Measurements from ENCODE around the gene COIL. TPM values are rescaled to one million over a fixed set of nuclear protein-coding genes. Genes with fewer than 3 reads are reported as not detected.

COIL gene
- total RNA-seq, 1 experiment from 2014 or later, result 20.7 TPM

Other genes starting within 250 kb of the COIL start
- gene C17orf67, start 127.1 kb downstream of the COIL start, total RNA-seq (2014; rRNA removed; shearing (Covaris generic)), result 0.32 and 0.50 TPM in 2 replicates
- 9.1 and 9.8 TPM in 2 replicates for gene DGKE, start 126.9 kb downstream of the COIL start, total RNA-seq (2014; rRNA removed; shearing (Covaris generic))
- gene TRIM25, start 47.0 kb downstream of the COIL start, total RNA-seq (2014; rRNA removed; shearing (Covaris generic)), result 42.3 and 58.9 TPM in 2 replicates
- 64.1 and 70.1 TPM in 2 replicates for gene SCPEP1, start 17.1 kb upstream of the COIL start, total RNA-seq (2014; rRNA removed; shearing (Covaris generic))
- 22.0 and 22.2 TPM in 2 replicates for gene AKAP1, start 124.2 kb upstream of the COIL start, total RNA-seq (2014; rRNA removed; shearing (Covaris generic))